GM23248 (cell line): ENCODE results near the gene HS3ST2. TPM values are rescaled to one million over a fixed set of nuclear protein-coding genes. Genes with fewer than 3 reads are reported as not detected.

Experiments
- DNase-seq: peaks from one replicate; pipeline ENCODE4 v3.0.0-alpha.2; 2015
- H2AFZ ChIP-seq: fragments of 200-600 bp; sonication (generic); 2 replicates; pipeline ENCODE4 v1.6.1; 2016; ENCODE audit warnings: antibody characterized with exemption
- H3F3A ChIP-seq: fragments of 200-600 bp; sonication (generic); 2 replicates; pipeline ENCODE4 v1.6.1; 2016; ENCODE audit warnings: mild to moderate bottlenecking, antibody characterized with exemption, mixed run types; ENCODE audit not compliant: insufficient read depth
- H3K27ac ChIP-seq: fragments of 200-600 bp; sonication (generic); 2 replicates; pipeline ENCODE4 v1.5.1; 2016; ENCODE audit warnings: mild to moderate bottlenecking
- H3K27me3 ChIP-seq: fragments of 200-600 bp; sonication (generic); replicated peaks from 2 replicates; pipeline ENCODE4 v1.6.1; 2016; ENCODE audit warnings: mild to moderate bottlenecking; ENCODE audit not compliant: insufficient read depth
- H3K36me3 ChIP-seq: fragments of 200-600 bp; sonication (generic); 2 replicates; pipeline ENCODE4 v1.6.1; 2016; ENCODE audit warnings: low read depth, mild to moderate bottlenecking
- H3K4me1 ChIP-seq: fragments of 200-600 bp; sonication (generic); 2 replicates; pipeline ENCODE4 v1.6.1; 2016; ENCODE audit warnings: mild to moderate bottlenecking; ENCODE audit not compliant: insufficient read depth
- H3K4me2 ChIP-seq: fragments of 200-600 bp; sonication (generic); one replicate; pipeline ENCODE4 v1.6.1; 2016; ENCODE audit warnings: mild to moderate bottlenecking; ENCODE audit not compliant: unreplicated experiment
- H3K4me3 ChIP-seq: fragments of 200-600 bp; sonication (generic); 2 replicates; pipeline ENCODE4 v1.5.1; 2016; ENCODE audit warnings: mild to moderate bottlenecking
- H3K79me2 ChIP-seq: fragments of 200-600 bp; sonication (generic); 2 replicates; pipeline ENCODE4 v1.6.1; 2016; ENCODE audit warnings: mild to moderate bottlenecking; ENCODE audit not compliant: insufficient read depth
- H3K9ac ChIP-seq: fragments of 200-600 bp; sonication (generic); 2 replicates; pipeline ENCODE4 v1.6.1; 2016; ENCODE audit warnings: mild to moderate bottlenecking
- H3K9me2 ChIP-seq: fragments of 200-600 bp; sonication (generic); 2 replicates; pipeline ENCODE4 v1.6.1; 2016; ENCODE audit warnings: mixed run types, mild to moderate bottlenecking, moderate library complexity; ENCODE audit not compliant: insufficient read depth
- H3K9me3 ChIP-seq: fragments of 200-600 bp; sonication (generic); one replicate; pipeline ENCODE4 v1.6.1; 2017; ENCODE audit warnings: low read depth
- H4K20me1 ChIP-seq: fragments of 200-600 bp; sonication (generic); 2 replicates; pipeline ENCODE4 v1.6.0; 2016; ENCODE audit not compliant: insufficient read depth
- EZH2 ChIP-seq: fragments of 200-600 bp; sonication (generic); IDR thresholded peaks from 2 replicates; pipeline ENCODE4 v1.6.1; 2018; ENCODE audit warnings: antibody characterized with exemption, mild to moderate bottlenecking; ENCODE audit not compliant: insufficient read depth, poor library complexity, severe bottlenecking
- EZH2phosphoT487 ChIP-seq: fragments of 200-600 bp; sonication (generic); IDR thresholded peaks from 2 replicates; pipeline ENCODE4 v1.6.1; 2018; ENCODE audit warnings: antibody characterized with exemption, moderate library complexity, mild to moderate bottlenecking, low read depth; ENCODE audit not compliant: insufficient read depth
- WGBS, 2 experiments: methylation state at CpG; one replicate each; pipeline ENCODE4 v1.1.6; 2015 to 2017; ENCODE audit warnings: low lambda C conversion rate in 2 of 2, low coverage in 1 of 2; ENCODE audit errors: missing lambda C conversion rate in 2 of 2; 5-methylcytosine and 5-hydroxymethylcytosine counted together
- in situ Hi-C: fragments of 300-500 bp; cut with MboI; formaldehyde crosslinking; loops from 2 replicates; pipeline ENCODE4 v1.15.0; 2020
- polyA plus RNA-seq: library from polyadenylated mRNA; unstranded; fragments of >200 nt; fragmentation: Nextera tagmentation; extraction: Ambion mirVana; gene quantifications from 2 replicates; pipeline ENCODE4 v1.2.1, GENCODE V29; 2016
- total RNA-seq: library from RNA; depleted of rRNA; stranded (reverse); fragments of >200 nt; shearing (Covaris generic); gene quantifications from 2 replicates; pipeline ENCODE4 v1.2.3, GENCODE V29; 2014

The HS3ST2 gene
- total and polyA plus RNA-seq, 2 experiments from 2014 or later = not detected

- Histone ChIP-seq H3K36me3 (no peaks in the 10 kb centered on the region), H3K79me2 (no peaks in the 10 kb centered on the region), H2AFZ (no peak overlapping the region), H3K4me1 (no peaks in the 10 kb centered on the region), H3K27ac (no peak overlapping the region), H3K27me3 (no peaks in the 10 kb centered on the region), H3K4me3 (no peak overlapping the region), H4K20me1 (no peaks in the 10 kb centered on the region), H3F3A (no peaks in the 10 kb centered on the region), H3K4me2 (no peak overlapping the region), H3K9me2 (no peaks in the 10 kb centered on the region), H3K9me3 (no peaks in the 10 kb centered on the region), H3K9ac (no peak overlapping the region)
- in situ Hi-C loops = loop anchor here (10.0 kb wide), 1 partner anchor 153 kb away; no protein-coding TSS in a partner anchor
- WGBS, 2 experiments = 61 to 71% methylated on average over 12 of the region's 12 CpGs
- DNase-seq = no peak
- TF ChIP-seq EZH2phosphoT487 (no peak), EZH2 (no peak)
Observed at GRCh38 chr16:22857296-22858025, 43.5 kb downstream of the HS3ST2 start.

GRCh38 chr16:22859925-22860324 is 46.0 kb downstream of the HS3ST2 start:
- Histone ChIP-seq H3K9me2 (no peaks in the 10 kb centered on the region), H3K36me3 (no peaks in the 10 kb centered on the region), H3F3A (no peaks in the 10 kb centered on the region), H3K27me3 (no peaks in the 10 kb centered on the region), H3K9ac (no peak overlapping the region), H3K27ac (no peak overlapping the region), H4K20me1 (no peaks in the 10 kb centered on the region), H3K4me2 (no peak overlapping the region), H3K4me1 (no peaks in the 10 kb centered on the region), H3K9me3 (no peaks in the 10 kb centered on the region), H3K79me2 (no peaks in the 10 kb centered on the region), H3K4me3 (no peak overlapping the region), H2AFZ (no peak overlapping the region)
- TF ChIP-seq EZH2 (no peak), EZH2phosphoT487 (no peak)
- WGBS, 2 experiments = 61 to 62% methylated on average over 4 of the region's 4 CpGs
- in situ Hi-C loops = loop anchor here (10.0 kb wide), 1 partner anchor 155 kb away; no protein-coding TSS in a partner anchor
- no peak for DNase-seq

GRCh38 chr16:22861580-22861979 is 47.6 kb downstream of the HS3ST2 start:
- Histone ChIP-seq H4K20me1 (no peaks in the 10 kb centered on the region), H3K4me2 (no peak overlapping the region), H3K4me3 (no peak overlapping the region), H3K9ac (no peak overlapping the region), H3K9me2 (no peaks in the 10 kb centered on the region), H3F3A (no peaks in the 10 kb centered on the region), H3K4me1 (no peaks in the 10 kb centered on the region), H3K79me2 (no peaks in the 10 kb centered on the region), H3K27ac (no peak overlapping the region), H3K9me3 (no peaks in the 10 kb centered on the region), H3K36me3 (no peaks in the 10 kb centered on the region), H2AFZ (no peak overlapping the region), H3K27me3 (no peaks in the 10 kb centered on the region)
- in situ Hi-C loops = no loop called here
- TF ChIP-seq EZH2 (no peak), EZH2phosphoT487 (no peak)
- no peak for DNase-seq
- 35 to 36% methylated on average over 3 of the region's 3 CpGs for WGBS, 2 experiments

- Histone ChIP-seq H3F3A (no peaks in the 10 kb centered on the region), H2AFZ (no peak overlapping the region), H3K4me1 (no peaks in the 10 kb centered on the region), H3K27ac (no peak overlapping the region), H3K9ac (no peak overlapping the region), H3K36me3 (no peaks in the 10 kb centered on the region), H4K20me1 (no peaks in the 10 kb centered on the region), H3K4me3 (no peak overlapping the region), H3K27me3 (no peaks in the 10 kb centered on the region), H3K9me2 (no peaks in the 10 kb centered on the region), H3K79me2 (no peaks in the 10 kb centered on the region), H3K9me3 (no peaks in the 10 kb centered on the region), H3K4me2 (no peak overlapping the region)
- TF ChIP-seq EZH2 (no peak), EZH2phosphoT487 (no peak)
- no peak for DNase-seq
- in situ Hi-C loops = no loop called here
Observed at GRCh38 chr16:22862046-22862445, 48.1 kb downstream of the HS3ST2 start.

GRCh38 chr16:22864375-22864774 is 50.4 kb downstream of the HS3ST2 start:
- Histone ChIP-seq H3K27me3 (no peaks in the 10 kb centered on the region), H3K27ac (no peak overlapping the region), H3F3A (no peaks in the 10 kb centered on the region), H3K36me3 (no peaks in the 10 kb centered on the region), H2AFZ (no peak overlapping the region), H3K79me2 (no peaks in the 10 kb centered on the region), H3K9me2 (no peaks in the 10 kb centered on the region), H3K9ac (no peak overlapping the region), H3K4me3 (no peak overlapping the region), H3K4me2 (no peak overlapping the region), H4K20me1 (no peaks in the 10 kb centered on the region), H3K4me1 (no peaks in the 10 kb centered on the region), H3K9me3 (no peaks in the 10 kb centered on the region)
- DNase-seq = no peak
- TF ChIP-seq EZH2 (no peak), EZH2phosphoT487 (no peak)
- in situ Hi-C loops = no loop called here
